HEK293 (cell line): Measurements from ENCODE around the gene UNK.
A peak's percentile ranks its signal among the peaks of the same experiment; 100 is the strongest.

Experiments used
- GLI2 ChIP-seq: fragments of 450-650 bp; formaldehyde crosslinking; IDR thresholded peaks from 2 replicates; pipeline ENCODE4; 2017; ENCODE audit warnings: missing biosample characterization, missing genetic modification characterization, low read depth, borderline replicate concordance
- GLIS2 ChIP-seq: fragments of 450-650 bp; formaldehyde crosslinking; IDR thresholded peaks from 2 replicates; pipeline ENCODE4 v1.5.1; 2016; ENCODE audit warnings: missing biosample characterization, missing genetic modification characterization
- KLF17 ChIP-seq: fragments of 450-650 bp; formaldehyde crosslinking; IDR thresholded peaks from 2 replicates; pipeline ENCODE4 v1.5.1; 2016; ENCODE audit warnings: missing biosample characterization, missing genetic modification characterization
- PBX3 ChIP-seq: sonication (generic); formaldehyde crosslinking; IDR thresholded peaks from 2 replicates; pipeline ENCODE4 v1.8.1; 2022; ENCODE audit warnings: mild to moderate bottlenecking, moderate library complexity, missing genetic modification reagents
- PRDM10 ChIP-seq: fragments of 450-650 bp; formaldehyde crosslinking; IDR thresholded peaks from 2 replicates; pipeline ENCODE4 v1.5.1; 2016; ENCODE audit warnings: missing biosample characterization, missing genetic modification characterization
- SCRT1 ChIP-seq: fragments of 450-650 bp; formaldehyde crosslinking; IDR thresholded peaks from 2 replicates; pipeline ENCODE4 v1.5.1; 2016; ENCODE audit warnings: missing biosample characterization, missing genetic modification characterization, borderline replicate concordance
- YY1 ChIP-seq: fragments of 450-650 bp; formaldehyde crosslinking; IDR thresholded peaks from 2 replicates; pipeline ENCODE4 v1.5.1; 2018; ENCODE audit warnings: missing biosample characterization, missing genetic modification characterization
- ZFP69B ChIP-seq: fragments of 450-650 bp; formaldehyde crosslinking; IDR thresholded peaks from 2 replicates; pipeline ENCODE4 v1.5.1; 2016; ENCODE audit warnings: missing biosample characterization, missing genetic modification characterization
- ZNF138 ChIP-seq: fragments of 450-650 bp; formaldehyde crosslinking; IDR thresholded peaks from 2 replicates; pipeline ENCODE4 v1.5.1; 2016; ENCODE audit warnings: missing biosample characterization, missing genetic modification characterization, borderline replicate concordance
- ZNF184 ChIP-seq: fragments of 450-650 bp; IDR thresholded peaks from 2 replicates; pipeline ENCODE4 v1.5.1; 2018; ENCODE audit warnings: missing biosample characterization, mild to moderate bottlenecking, missing genetic modification characterization
- ZNF23 ChIP-seq: fragments of 450-650 bp; formaldehyde crosslinking; IDR thresholded peaks from 2 replicates; pipeline ENCODE4 v1.5.1; 2016; ENCODE audit warnings: missing biosample characterization, missing genetic modification characterization, borderline replicate concordance
- ZNF24 ChIP-seq: fragments of 450-650 bp; formaldehyde crosslinking; IDR thresholded peaks from 2 replicates; pipeline ENCODE4 v1.5.1; 2016; ENCODE audit warnings: missing biosample characterization, missing genetic modification characterization
- ZNF266 ChIP-seq: fragments of 450-650 bp; formaldehyde crosslinking; IDR thresholded peaks from 2 replicates; pipeline ENCODE4 v1.5.1; 2016; ENCODE audit warnings: missing biosample characterization, missing genetic modification characterization, low read depth
- ZNF292 ChIP-seq: fragments of 450-650 bp; formaldehyde crosslinking; IDR thresholded peaks from 2 replicates; pipeline ENCODE4 v1.5.1; 2016; ENCODE audit warnings: low read depth, missing biosample characterization, missing genetic modification characterization, borderline replicate concordance
- ZNF302 ChIP-seq: fragments of 450-650 bp; formaldehyde crosslinking; IDR thresholded peaks from 2 replicates; pipeline ENCODE4 v1.5.1; 2016; ENCODE audit warnings: missing biosample characterization, missing genetic modification characterization, low read depth
- ZNF354C ChIP-seq: fragments of 450-650 bp; formaldehyde crosslinking; IDR thresholded peaks from 2 replicates; pipeline ENCODE4 v1.5.1; 2016; ENCODE audit warnings: missing biosample characterization, missing genetic modification characterization, low read depth, borderline replicate concordance
- ZNF404 ChIP-seq: fragments of 450-650 bp; formaldehyde crosslinking; IDR thresholded peaks from 2 replicates; pipeline ENCODE4 v1.5.1; 2017; ENCODE audit warnings: missing biosample characterization, missing genetic modification characterization
- ZNF449 ChIP-seq: fragments of 450-650 bp; formaldehyde crosslinking; IDR thresholded peaks from 2 replicates; pipeline ENCODE4 v1.5.1; 2017; ENCODE audit warnings: missing biosample characterization, mild to moderate bottlenecking, missing genetic modification characterization, moderate library complexity
- ZNF501 ChIP-seq: fragments of 450-650 bp; formaldehyde crosslinking; IDR thresholded peaks from 2 replicates; pipeline ENCODE4 v1.5.1; 2016; ENCODE audit warnings: missing biosample characterization, missing genetic modification characterization
- ZNF529 ChIP-seq: fragments of 450-650 bp; formaldehyde crosslinking; IDR thresholded peaks from 2 replicates; pipeline ENCODE4 v1.5.1; 2017; ENCODE audit warnings: missing genetic modification characterization, missing biosample characterization; ENCODE audit not compliant: insufficient replicate concordance
- ZNF544 ChIP-seq: fragments of 450-650 bp; formaldehyde crosslinking; IDR thresholded peaks from 2 replicates; pipeline ENCODE4 v1.5.0; 2017; ENCODE audit warnings: missing biosample characterization, missing genetic modification characterization
- ZNF624 ChIP-seq: fragments of 450-650 bp; formaldehyde crosslinking; IDR thresholded peaks from 2 replicates; pipeline ENCODE4 v1.5.1; 2017; ENCODE audit warnings: missing biosample characterization, missing genetic modification characterization
- ZNF626 ChIP-seq: fragments of 450-650 bp; sonication (Bioruptor Pico); formaldehyde crosslinking; IDR thresholded peaks from 2 replicates; pipeline ENCODE4 v1.5.1; 2018; ENCODE audit warnings: missing biosample characterization, missing genetic modification characterization, inconsistent platforms
- ZNF654 ChIP-seq: fragments of 450-650 bp; formaldehyde crosslinking; IDR thresholded peaks from 2 replicates; pipeline ENCODE4 v1.5.1; 2016; ENCODE audit warnings: low read depth, missing biosample characterization, missing genetic modification characterization
- ZNF677 ChIP-seq: fragments of 450-650 bp; IDR thresholded peaks from 2 replicates; pipeline ENCODE4 v1.5.0; 2018; ENCODE audit warnings: missing biosample characterization, mild to moderate bottlenecking, missing genetic modification characterization, moderate library complexity
- ZNF707 ChIP-seq: fragments of 450-650 bp; formaldehyde crosslinking; IDR thresholded peaks from 2 replicates; pipeline ENCODE4 v1.5.1; 2016; ENCODE audit warnings: missing biosample characterization, missing genetic modification characterization
- ZNF747 ChIP-seq: fragments of 450-650 bp; formaldehyde crosslinking; IDR thresholded peaks from 2 replicates; pipeline ENCODE4 v1.5.1; 2016; ENCODE audit warnings: missing biosample characterization, missing genetic modification characterization
- ZNF837 ChIP-seq: fragments of 450-650 bp; formaldehyde crosslinking; IDR thresholded peaks from 2 replicates; pipeline ENCODE4 v1.5.1; 2016; ENCODE audit warnings: missing biosample characterization, missing genetic modification characterization
- ZSCAN18 ChIP-seq: fragments of 450-650 bp; formaldehyde crosslinking; IDR thresholded peaks from 2 replicates; pipeline ENCODE4 v1.5.1; 2016; ENCODE audit warnings: missing biosample characterization, missing genetic modification characterization
- TF ChIP-seq, protein P1 (sequence below): fragments of 450-650 bp; formaldehyde crosslinking; IDR thresholded peaks from 2 replicates; pipeline ENCODE4 v1.5.1; 2016; ENCODE audit warnings: missing biosample characterization, missing genetic modification characterization

Gene UNK

DNA sequence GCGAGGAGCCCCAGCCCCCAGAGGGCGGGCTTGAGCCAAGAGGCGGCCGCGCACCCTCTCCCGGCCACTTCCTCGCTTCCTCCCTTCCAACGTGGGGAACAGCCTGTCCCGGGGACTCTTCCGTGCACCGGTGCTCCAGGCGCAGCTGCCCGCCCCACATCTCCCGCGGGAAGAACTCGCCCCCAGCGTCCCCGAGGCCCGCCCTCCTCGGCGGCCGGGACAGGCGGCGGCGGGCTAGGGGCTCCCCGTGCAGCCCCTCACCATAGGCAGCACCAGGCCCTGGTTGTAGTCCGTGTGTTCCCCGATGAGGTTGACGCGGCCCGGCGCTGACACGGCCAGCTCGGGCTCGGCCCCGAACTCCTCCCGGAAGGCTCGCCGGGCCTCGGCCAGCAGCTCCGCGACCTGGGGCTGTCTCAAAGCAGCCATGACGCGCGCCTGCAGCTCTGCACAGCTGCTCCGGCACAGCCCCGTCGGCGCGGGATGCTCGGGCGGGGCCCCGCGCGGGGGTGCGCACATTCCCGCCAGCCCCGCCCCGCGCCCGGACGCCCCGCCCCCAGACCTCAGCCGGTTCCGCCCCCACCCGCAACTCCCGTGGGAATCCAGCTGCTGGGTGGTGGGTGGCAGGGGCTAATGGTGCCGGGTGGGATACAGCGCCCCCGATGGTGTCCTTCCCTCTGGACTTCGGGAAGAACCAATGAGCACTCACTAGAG, 19.7 kb upstream of the UNK start, which contains the start of gene GALK1 (continued):
- TF ChIP-seq ZNF292 (no peak), YY1 (tag by site-specific recombination) (peak; percentile 71; the same call in 1 of the 2 replicates), ZFP69B (no peak), KLF17 (tag by site-specific recombination) (peak; percentile 46; the same call in 1 of the 2 replicates), ZNF707 (tag by site-specific recombination) (no peak), ZNF404 (tag by site-specific recombination) (no peak), ZNF501 (peak; percentile 63; the same call in 1 of the 2 replicates), GLIS2 (tag by site-specific recombination) (no peak; the same call in 1 of the 2 replicates), ZNF24 (tag by site-specific recombination) (no peak), GLI2 (no peak), ZNF23 (tag by site-specific recombination) (no peak), ZNF624 (tag by site-specific recombination) (no peak), ZNF138 (tag by site-specific recombination) (no peak), PRDM10 (tag by site-specific recombination) (0 out of 2 replicates have a peak, but pooled peaks have one; percentile 28), ZNF184 (tag by site-specific recombination) (no peak), ZNF302 (no peak), ZNF654 (tag by site-specific recombination) (peak; percentile 24), ZNF449 (0 out of 2 replicates have a peak, but pooled peaks have one; percentile 14), ZNF626 (tag by site-specific recombination) (no peak), ZNF837 (tag by site-specific recombination) (no peak), PBX3 (CRISPR knock-in tag) (no peak), ZSCAN18 (no peak), ZNF677 (tag by site-specific recombination) (no peak), ZNF747 (no peak), SCRT1 (tag by site-specific recombination) (no peak), ZNF529 (no peak), ZNF544 (tag by site-specific recombination) (no peak), ZNF266 (tag by site-specific recombination) (no peak), ZNF354C (tag by site-specific recombination) (no peak)
- TF ChIP-seq, protein P1, sequence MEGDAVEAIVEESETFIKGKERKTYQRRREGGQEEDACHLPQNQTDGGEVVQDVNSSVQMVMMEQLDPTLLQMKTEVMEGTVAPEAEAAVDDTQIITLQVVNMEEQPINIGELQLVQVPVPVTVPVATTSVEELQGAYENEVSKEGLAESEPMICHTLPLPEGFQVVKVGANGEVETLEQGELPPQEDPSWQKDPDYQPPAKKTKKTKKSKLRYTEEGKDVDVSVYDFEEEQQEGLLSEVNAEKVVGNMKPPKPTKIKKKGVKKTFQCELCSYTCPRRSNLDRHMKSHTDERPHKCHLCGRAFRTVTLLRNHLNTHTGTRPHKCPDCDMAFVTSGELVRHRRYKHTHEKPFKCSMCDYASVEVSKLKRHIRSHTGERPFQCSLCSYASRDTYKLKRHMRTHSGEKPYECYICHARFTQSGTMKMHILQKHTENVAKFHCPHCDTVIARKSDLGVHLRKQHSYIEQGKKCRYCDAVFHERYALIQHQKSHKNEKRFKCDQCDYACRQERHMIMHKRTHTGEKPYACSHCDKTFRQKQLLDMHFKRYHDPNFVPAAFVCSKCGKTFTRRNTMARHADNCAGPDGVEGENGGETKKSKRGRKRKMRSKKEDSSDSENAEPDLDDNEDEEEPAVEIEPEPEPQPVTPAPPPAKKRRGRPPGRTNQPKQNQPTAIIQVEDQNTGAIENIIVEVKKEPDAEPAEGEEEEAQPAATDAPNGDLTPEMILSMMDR (tag by site-specific recombination) = peak; percentile 93
